Heart right ventricle (tissue), 16 donors: ENCODE measurements around the gene GALNT7. TPM values are rescaled to one million over a fixed set of nuclear protein-coding genes. Genes with fewer than 3 reads are reported as not detected.
A peak's percentile ranks its signal among the peaks of the same experiment; 100 is the strongest.
"Not testable (repeated sequence)": the region's sequence is repeated elsewhere in the genome, so short reads cannot be mapped to it uniquely, and the experiment has no call there.

ENCODE experiments used
- ATAC-seq, 8 donors: fragments of 200-7000 bp; cut with Tn5 transposase; one replicate each; pipeline ENCODE4 v1.9.1; 2020; ENCODE audit warnings: mild to moderate bottlenecking in 8 of 8, moderate library complexity in 8 of 8, moderate number of reproducible peaks in 1 of 8
- DNase-seq, 2 donors: peaks; one replicate each; pipeline ENCODE4 v3.0.0-alpha.2; 2020
- H3K27ac ChIP-seq, 10 donors: fragments of 200-600 bp; sonication (generic) in 2 of 10; one replicate each; pipeline versions ENCODE4 v1.5.0 to v1.8.0; 2020 to 2022; ENCODE audit warnings: mild to moderate bottlenecking in 3 of 10
- H3K27me3 ChIP-seq, 7 donors: fragments of 200-600 bp; one replicate each; pipeline ENCODE4 v1.8.0; 2021 to 2022; ENCODE audit warnings: mild to moderate bottlenecking in 2 of 7
- H3K36me3 ChIP-seq, 9 donors: fragments of 200-600 bp; sonication (generic) in 1 of 9; one replicate each; pipeline versions ENCODE4 v1.5.0 to v1.8.0; 2020 to 2022; ENCODE audit warnings: mild to moderate bottlenecking in 2 of 9
- H3K4me1 ChIP-seq, 9 donors: fragments of 200-600 bp; sonication (generic) in 1 of 9; one replicate each; pipeline versions ENCODE4 v1.5.0 to v1.8.0; 2020 to 2022; ENCODE audit warnings: mild to moderate bottlenecking in 4 of 9
- H3K4me3 ChIP-seq, 10 donors: fragments of 200-600 bp; sonication (generic) in 2 of 10; one replicate each; pipeline versions ENCODE4 v1.5.0 to v1.8.0; 2020 to 2022; ENCODE audit warnings: mild to moderate bottlenecking in 7 of 10, moderate library complexity in 2 of 10
- H3K9me3 ChIP-seq, 11 donors: fragments of 200-600 bp in 10 of 11; sonication (generic) in 2 of 11; one replicate each; pipeline versions ENCODE4 v1.5.0 to v1.8.0; 2013 to 2022; ENCODE audit warnings: mild to moderate bottlenecking in 2 of 11, control low read depth in 1 of 11, moderate library complexity in 1 of 11
- CTCF ChIP-seq, 9 donors: fragments of 200-600 bp; sonication (generic) in 2 of 9; IDR thresholded peaks; one replicate each; pipeline versions ENCODE4 v1.5.0 to v1.8.0; 2021 to 2022; ENCODE audit warnings: antibody characterized with exemption in 9 of 9, mild to moderate bottlenecking in 5 of 9, moderate library complexity in 1 of 9
- WGBS, 2 donors: extraction: QIAGEN DNeasy Blood & Tissue Kit; methylation state at CpG; one replicate each; pipeline ENCODE4 v1.1.7; 2013; ENCODE audit warnings: inconsistent platforms in 1 of 2; 5-methylcytosine and 5-hydroxymethylcytosine counted together
- intact Hi-C, 10 donors: fragments of 100-400 bp; cut with DNase I; formaldehyde crosslinking; loops; one replicate each; pipeline versions ENCODE4 v1.11.1 to v1.14.2; 2022
- polyA plus RNA-seq, 2 donors: library from polyadenylated mRNA; stranded (reverse); fragments of 200-250 nt; gene quantifications; one replicate each; pipeline ENCODE4 v1.2.3, GENCODE V29; 2013
- total RNA-seq, 10 donors: library from RNA; stranded (reverse); fragmentation: NEBNext Ultra II Directional in 3 of 10; extraction: Animal tissue kit (Norgen Biotek cat#: 25700) in 3 of 10; gene quantifications; one replicate each; pipeline versions ENCODE4 v1.2.1 to v1.2.4, GENCODE V29; 2021 to 2023
- donor health status: Arrhythmogenic right ventricular cardiomyopathy.
- donor health status: ischemic (EF 13 %, LVEDD 7.1; RV severe dilation, severe dysfunction).
- donor health status: healthy with polysubstance abuse.
- donor health status: DM: no; HTN: yes; CAD: no.
- donor health status: DM: no; HTN: no; CAD: no.
- donor health status: ischemic (EF 25% LVEDD 6.9; RV normal size, moderate dysfunction).
- donor health status: ischemic (EF 25% LVEDD 5.7; RV mildly dilated, moderate dysfunction).
- donor health status: healthy.
- donor health status: DM: yes; HTN: yes; CAD: no.
- donor health status: Ischemic cardiomyopathy.
- donor health status: ischemic (EF 35%, LVEDD 5.7; RV mildly dilated, moderate dysfunction).
- donor health status: nonischemic (EF 11% LVEDD 7.7; RV severe dilation, severe dysfunction).
- donor health status: DM: yes; HTN: yes; CAD: no.
- donor health status: PGD.
- donor health status: ischemic (EF 29% LVEDD 5.4; RV normal size, mild dysfunction).
- donor health status: nonischemic (EF 23%, LVEDD 6.1; RV moderate dilation, normal function).

Gene GALNT7
- total and polyA plus RNA-seq, 12 donors, result 2.2 to 8.8 (median 5.3) TPM

- no peak for DNase-seq
- Histone ChIP-seq H3K27ac (no peak overlapping the region), H3K4me3 (no peak overlapping the region), H3K4me1 (peaks cover 0 to 42% (median 9%) of the 10 kb centered on the region in 9 donors), H3K36me3 (no peaks in the 10 kb centered on the region), H3K9me3 (no peaks in the 10 kb centered on the region), H3K27me3 (no peaks in the 10 kb centered on the region)
- WGBS, 2 donors, result 90 to 94% methylated on average over 1 of the region's 1 CpG
- no peak for TF ChIP-seq CTCF (IDR thresholded peaks at IDR 0.05)
- ATAC-seq, result no peak
- intact Hi-C loops, result loop anchor here in 4 of 10 donors (10.0 kb wide), 3 partner anchors 57 to 153 kb away; no protein-coding TSS in a partner anchor
Observed at GRCh38 chr4:173178144-173178543, 9.5 kb downstream of the GALNT7 start.

DNA sequence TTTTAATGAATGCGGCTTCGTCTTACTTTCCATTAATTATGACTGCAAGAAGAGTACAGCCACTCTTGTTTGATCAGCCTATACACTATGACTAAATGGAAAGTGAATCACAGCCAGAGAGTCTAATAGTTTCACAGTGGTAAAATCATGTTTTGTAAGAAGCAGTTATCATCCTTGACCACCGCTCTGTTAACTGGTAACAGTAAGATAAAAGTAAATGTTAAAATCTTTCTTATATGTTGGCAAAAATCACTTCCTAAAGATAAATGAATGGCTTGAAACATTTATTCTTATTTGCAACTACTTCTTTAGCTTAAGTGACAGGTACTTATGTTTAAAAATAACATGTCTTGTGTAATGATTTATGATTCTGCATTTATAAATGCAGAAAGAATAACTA, 13.2 kb downstream of the GALNT7 start:
- TF ChIP-seq CTCF (IDR thresholded peaks at IDR 0.05), result no peak
- intact Hi-C loops, result no loop called here
- H3K27me3 ChIP-seq, result no peaks in the 10 kb centered on the region
- ATAC-seq, result no peak
- peaks cover 0 to 48% (median 11%) of the 10 kb centered on the region in 9 donors for H3K4me1 ChIP-seq
- no peak overlapping the region for H3K27ac ChIP-seq
- no peak for DNase-seq
- no peaks in the 10 kb centered on the region for H3K9me3 ChIP-seq
- 89 to 94% methylated on average over 3 of the region's 3 CpGs for WGBS, 2 donors
- no peaks in the 10 kb centered on the region for H3K36me3 ChIP-seq
- no peak overlapping the region for H3K4me3 ChIP-seq

DNA sequence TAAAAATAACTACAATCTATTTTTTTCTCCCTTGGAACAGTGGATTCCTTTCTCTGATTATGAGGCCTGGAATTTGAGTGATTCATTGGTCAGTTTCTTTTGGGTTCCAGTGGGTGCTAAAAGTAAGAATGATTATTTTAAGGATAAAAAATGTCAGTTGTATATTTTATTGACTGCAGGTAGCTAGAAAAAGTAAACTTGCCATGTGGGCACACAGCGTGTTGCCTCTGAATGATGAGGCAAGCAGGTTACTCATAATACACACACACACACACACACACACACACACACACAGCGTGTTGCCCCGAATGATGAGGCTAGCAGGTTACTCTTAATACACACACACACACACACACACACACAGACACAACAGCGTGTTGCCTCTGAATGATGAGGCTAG, 13.8 kb downstream of the GALNT7 start:
- H3K4me3 ChIP-seq, result no peak overlapping the region
- H3K4me1 ChIP-seq, result peaks cover 0 to 48% (median 11%) of the 10 kb centered on the region in 9 donors
- ATAC-seq (no peak), DNase-seq (no peak)
- no peak for TF ChIP-seq CTCF (IDR thresholded peaks at IDR 0.05)
- H3K9me3 ChIP-seq, result no peaks in the 10 kb centered on the region
- WGBS, 2 donors, result 83 to 86% methylated on average over 4 of the region's 4 CpGs
- intact Hi-C loops, result no loop called here
- H3K27me3 ChIP-seq, result no peaks in the 10 kb centered on the region
- no peak overlapping the region for H3K27ac ChIP-seq
- H3K36me3 ChIP-seq, result no peaks in the 10 kb centered on the region

DNA sequence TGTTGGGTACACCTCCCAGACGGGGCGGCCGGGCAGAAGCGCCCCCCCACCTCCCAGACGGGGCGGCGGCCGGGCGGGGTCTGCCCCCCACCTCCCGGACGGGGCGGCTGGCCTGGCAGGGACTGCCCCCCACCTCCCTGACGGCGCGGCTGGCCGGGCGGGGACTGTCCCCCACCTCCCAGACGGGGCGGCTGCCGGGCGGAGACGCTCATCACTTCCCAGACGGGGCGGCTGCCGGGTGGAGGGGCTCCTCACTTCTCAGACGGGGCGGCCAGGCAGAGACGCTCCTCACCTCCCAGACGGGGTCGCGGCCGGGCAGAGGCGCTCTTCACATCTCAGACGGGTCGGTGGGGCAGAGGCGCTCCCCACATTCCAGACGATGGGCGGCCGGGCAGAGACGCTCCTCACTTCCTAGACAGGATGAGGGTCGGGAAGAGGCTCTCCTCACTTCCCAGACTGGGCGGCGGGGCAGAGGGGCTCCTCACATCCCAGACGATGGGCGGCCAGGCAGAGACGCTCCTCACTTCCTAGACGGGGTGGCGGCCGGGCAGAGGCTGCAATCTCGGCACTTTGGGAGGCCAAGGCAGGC, 15.1 kb downstream of the GALNT7 start:
- ATAC-seq, result not testable (repeated sequence)
- H3K4me1 ChIP-seq, result peaks cover 0 to 44% (median 11%) of the 10 kb centered on the region in 9 donors
- 98% methylated on average over 44 to 47 of the region's 50 CpGs for WGBS, 2 donors

DNA sequence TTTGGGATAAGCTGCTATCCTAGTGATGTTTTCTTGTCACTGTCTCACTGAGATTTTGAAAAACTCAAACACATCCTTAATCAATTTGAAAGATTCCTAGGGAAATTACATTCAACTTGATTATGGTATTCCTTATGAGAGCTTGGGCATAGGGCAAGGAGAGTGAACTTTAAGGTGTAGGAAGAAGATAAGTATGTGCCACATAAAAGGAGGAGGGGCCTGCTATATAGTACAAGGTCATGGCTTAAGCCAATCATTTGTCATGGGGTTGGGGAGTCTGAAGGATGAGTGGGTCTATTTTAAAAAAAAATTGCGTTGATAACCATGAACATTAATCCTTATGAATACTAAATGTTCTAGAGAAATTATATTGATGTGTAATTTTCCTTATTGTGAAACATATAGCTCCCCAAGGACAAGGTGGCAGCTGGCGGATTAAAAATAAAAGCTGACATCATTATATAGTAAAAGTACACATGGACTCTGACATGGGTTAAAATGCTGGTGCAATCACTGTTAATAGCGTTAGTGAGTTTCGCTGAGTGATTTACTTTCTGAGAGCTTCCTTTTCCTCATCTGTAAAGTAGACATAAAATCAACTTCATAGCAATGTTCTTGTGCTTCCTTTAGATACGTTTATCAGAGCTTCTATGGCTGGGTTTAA, 17.4 kb downstream of the GALNT7 start:
- H3K27ac ChIP-seq, result peak overlapping the region in 1 of 10 donors; percentile 24
- no peak overlapping the region for H3K4me3 ChIP-seq
- H3K36me3 ChIP-seq, result no peaks in the 10 kb centered on the region
- peaks cover 0 to 28% (median 11%) of the 10 kb centered on the region in 9 donors for H3K4me1 ChIP-seq
- H3K27me3 ChIP-seq, result no peaks in the 10 kb centered on the region
- ATAC-seq (no peak), DNase-seq (no peak)
- WGBS, 2 donors, result 53 to 62% methylated on average over 5 of the region's 5 CpGs
- intact Hi-C loops, result no loop called here
- no peak for TF ChIP-seq CTCF (IDR thresholded peaks at IDR 0.05)
- no peaks in the 10 kb centered on the region for H3K9me3 ChIP-seq

More for the DNA sequence above, 15.1 kb downstream of the GALNT7 start:
- H3K27me3 ChIP-seq, DNase-seq, H3K36me3 ChIP-seq, H3K9me3 ChIP-seq, H3K27ac ChIP-seq, H3K4me3 ChIP-seq, intact Hi-C loops: not testable (repeated sequence)
